H1 (cell line): ENCODE data around the gene SLC6A20. TPM values are rescaled to one million over a fixed set of nuclear protein-coding genes. Genes with fewer than 3 reads are reported as not detected.

Experiments used
- ATF2 ChIP-seq: IDR thresholded peaks from 2 replicates; pipeline ENCODE4 v1.6.1; 2012; ENCODE audit warnings: low read length, inconsistent platforms
- CBX5 ChIP-seq: fragments of 300-800, 300-1000 bp; sonication (generic); IDR thresholded peaks from 2 replicates; pipeline ENCODE4 v1.7.1; 2016; ENCODE audit warnings: antibody characterized with exemption, low read length, low read depth
- EGR1 ChIP-seq: IDR thresholded peaks from 2 replicates; pipeline ENCODE4 v1.6.1; 2011; ENCODE audit warnings: low read depth, low read length, borderline replicate concordance
- HDAC2 ChIP-seq, 2 experiments: fragments of 300-600 bp in 1 of 2; sonication (generic) in 1 of 2; IDR thresholded peaks; 2 replicates each; pipeline ENCODE4 v1.6.1; 2011 to 2012; ENCODE audit warnings: low read depth in 2 of 2, low read length in 2 of 2, mild to moderate bottlenecking in 2 of 2, moderate library complexity in 2 of 2, borderline replicate concordance in 1 of 2, inconsistent platforms in 1 of 2
- HDAC6 ChIP-seq: IDR thresholded peaks from one replicate; pipeline ENCODE4 v1.7.1; 2012; ENCODE audit warnings: low read depth, mild to moderate bottlenecking, inconsistent platforms, low read length, moderate library complexity
- KDM1A ChIP-seq: fragments of 200-600, 300-600 bp; sonication (generic); IDR thresholded peaks from 2 replicates; pipeline ENCODE4 v1.7.1; 2016; ENCODE audit warnings: mild to moderate bottlenecking, low read length, borderline replicate concordance
- SAP30 ChIP-seq: fragments of 300-600 bp; sonication (generic); IDR thresholded peaks from 2 replicates; pipeline ENCODE4 v1.7.1; 2012; ENCODE audit warnings: low read length, moderate library complexity, mild to moderate bottlenecking, inconsistent platforms; ENCODE audit not compliant: insufficient read depth, insufficient replicate concordance
- polyA plus RNA-seq, 7 experiments: library from polyadenylated mRNA; depleted of rRNA in 3 of 7; stranded (reverse) in 5 of 7; unstranded in 2 of 7; fragments of >200 nt in 5 of 7; fragments of 200-250 nt in 2 of 7; gene quantifications; 1 replicate in 5 of 7; 2 replicates in 1 of 7; 4 replicates in 1 of 7; pipeline versions ENCODE4 v1.2.1 to v1.2.3, GENCODE V29; 2011 to 2013; ENCODE audit warnings: missing spikeins in 2 of 7, mixed read lengths in 2 of 7
- total RNA-seq: library from RNA; stranded (reverse); fragmentation: NEBNext Ultra II Directional; extraction: Animal tissue kit (Norgen Biotek cat#: 25700); gene quantifications from 2 replicates; pipeline ENCODE4 v1.2.1, GENCODE V29; 2021
- TF ChIP-seq, protein P1 (sequence below): fragments of 300-600 bp; sonication (generic); IDR thresholded peaks from 2 replicates; pipeline ENCODE4 v1.7.1; 2012; ENCODE audit warnings: low read length, moderate library complexity, mild to moderate bottlenecking, inconsistent platforms; ENCODE audit not compliant: insufficient replicate concordance

The SLC6A20 gene
- total and polyA plus RNA-seq, 2 of the 8 experiments (the other 6 are each of a cell fraction or from before 2014, with no cell fraction given), result 0.05 TPM; not detected in 1

- TF ChIP-seq, protein P1, sequence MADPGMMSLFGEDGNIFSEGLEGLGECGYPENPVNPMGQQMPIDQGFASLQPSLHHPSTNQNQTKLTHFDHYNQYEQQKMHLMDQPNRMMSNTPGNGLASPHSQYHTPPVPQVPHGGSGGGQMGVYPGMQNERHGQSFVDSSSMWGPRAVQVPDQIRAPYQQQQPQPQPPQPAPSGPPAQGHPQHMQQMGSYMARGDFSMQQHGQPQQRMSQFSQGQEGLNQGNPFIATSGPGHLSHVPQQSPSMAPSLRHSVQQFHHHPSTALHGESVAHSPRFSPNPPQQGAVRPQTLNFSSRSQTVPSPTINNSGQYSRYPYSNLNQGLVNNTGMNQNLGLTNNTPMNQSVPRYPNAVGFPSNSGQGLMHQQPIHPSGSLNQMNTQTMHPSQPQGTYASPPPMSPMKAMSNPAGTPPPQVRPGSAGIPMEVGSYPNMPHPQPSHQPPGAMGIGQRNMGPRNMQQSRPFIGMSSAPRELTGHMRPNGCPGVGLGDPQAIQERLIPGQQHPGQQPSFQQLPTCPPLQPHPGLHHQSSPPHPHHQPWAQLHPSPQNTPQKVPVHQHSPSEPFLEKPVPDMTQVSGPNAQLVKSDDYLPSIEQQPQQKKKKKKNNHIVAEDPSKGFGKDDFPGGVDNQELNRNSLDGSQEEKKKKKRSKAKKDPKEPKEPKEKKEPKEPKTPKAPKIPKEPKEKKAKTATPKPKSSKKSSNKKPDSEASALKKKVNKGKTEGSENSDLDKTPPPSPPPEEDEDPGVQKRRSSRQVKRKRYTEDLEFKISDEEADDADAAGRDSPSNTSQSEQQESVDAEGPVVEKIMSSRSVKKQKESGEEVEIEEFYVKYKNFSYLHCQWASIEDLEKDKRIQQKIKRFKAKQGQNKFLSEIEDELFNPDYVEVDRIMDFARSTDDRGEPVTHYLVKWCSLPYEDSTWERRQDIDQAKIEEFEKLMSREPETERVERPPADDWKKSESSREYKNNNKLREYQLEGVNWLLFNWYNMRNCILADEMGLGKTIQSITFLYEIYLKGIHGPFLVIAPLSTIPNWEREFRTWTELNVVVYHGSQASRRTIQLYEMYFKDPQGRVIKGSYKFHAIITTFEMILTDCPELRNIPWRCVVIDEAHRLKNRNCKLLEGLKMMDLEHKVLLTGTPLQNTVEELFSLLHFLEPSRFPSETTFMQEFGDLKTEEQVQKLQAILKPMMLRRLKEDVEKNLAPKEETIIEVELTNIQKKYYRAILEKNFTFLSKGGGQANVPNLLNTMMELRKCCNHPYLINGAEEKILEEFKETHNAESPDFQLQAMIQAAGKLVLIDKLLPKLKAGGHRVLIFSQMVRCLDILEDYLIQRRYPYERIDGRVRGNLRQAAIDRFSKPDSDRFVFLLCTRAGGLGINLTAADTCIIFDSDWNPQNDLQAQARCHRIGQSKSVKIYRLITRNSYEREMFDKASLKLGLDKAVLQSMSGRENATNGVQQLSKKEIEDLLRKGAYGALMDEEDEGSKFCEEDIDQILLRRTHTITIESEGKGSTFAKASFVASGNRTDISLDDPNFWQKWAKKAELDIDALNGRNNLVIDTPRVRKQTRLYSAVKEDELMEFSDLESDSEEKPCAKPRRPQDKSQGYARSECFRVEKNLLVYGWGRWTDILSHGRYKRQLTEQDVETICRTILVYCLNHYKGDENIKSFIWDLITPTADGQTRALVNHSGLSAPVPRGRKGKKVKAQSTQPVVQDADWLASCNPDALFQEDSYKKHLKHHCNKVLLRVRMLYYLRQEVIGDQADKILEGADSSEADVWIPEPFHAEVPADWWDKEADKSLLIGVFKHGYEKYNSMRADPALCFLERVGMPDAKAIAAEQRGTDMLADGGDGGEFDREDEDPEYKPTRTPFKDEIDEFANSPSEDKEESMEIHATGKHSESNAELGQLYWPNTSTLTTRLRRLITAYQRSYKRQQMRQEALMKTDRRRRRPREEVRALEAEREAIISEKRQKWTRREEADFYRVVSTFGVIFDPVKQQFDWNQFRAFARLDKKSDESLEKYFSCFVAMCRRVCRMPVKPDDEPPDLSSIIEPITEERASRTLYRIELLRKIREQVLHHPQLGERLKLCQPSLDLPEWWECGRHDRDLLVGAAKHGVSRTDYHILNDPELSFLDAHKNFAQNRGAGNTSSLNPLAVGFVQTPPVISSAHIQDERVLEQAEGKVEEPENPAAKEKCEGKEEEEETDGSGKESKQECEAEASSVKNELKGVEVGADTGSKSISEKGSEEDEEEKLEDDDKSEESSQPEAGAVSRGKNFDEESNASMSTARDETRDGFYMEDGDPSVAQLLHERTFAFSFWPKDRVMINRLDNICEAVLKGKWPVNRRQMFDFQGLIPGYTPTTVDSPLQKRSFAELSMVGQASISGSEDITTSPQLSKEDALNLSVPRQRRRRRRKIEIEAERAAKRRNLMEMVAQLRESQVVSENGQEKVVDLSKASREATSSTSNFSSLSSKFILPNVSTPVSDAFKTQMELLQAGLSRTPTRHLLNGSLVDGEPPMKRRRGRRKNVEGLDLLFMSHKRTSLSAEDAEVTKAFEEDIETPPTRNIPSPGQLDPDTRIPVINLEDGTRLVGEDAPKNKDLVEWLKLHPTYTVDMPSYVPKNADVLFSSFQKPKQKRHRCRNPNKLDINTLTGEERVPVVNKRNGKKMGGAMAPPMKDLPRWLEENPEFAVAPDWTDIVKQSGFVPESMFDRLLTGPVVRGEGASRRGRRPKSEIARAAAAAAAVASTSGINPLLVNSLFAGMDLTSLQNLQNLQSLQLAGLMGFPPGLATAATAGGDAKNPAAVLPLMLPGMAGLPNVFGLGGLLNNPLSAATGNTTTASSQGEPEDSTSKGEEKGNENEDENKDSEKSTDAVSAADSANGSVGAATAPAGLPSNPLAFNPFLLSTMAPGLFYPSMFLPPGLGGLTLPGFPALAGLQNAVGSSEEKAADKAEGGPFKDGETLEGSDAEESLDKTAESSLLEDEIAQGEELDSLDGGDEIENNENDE, result no peak
- TF ChIP-seq EGR1 (no peak), ATF2 (no peak), HDAC2 (IDR thresholded peaks at IDR 0.05; ENCODE audit: borderline replicate concordance in 1 of 2, low read depth in 2 of 2, low read length in 2 of 2) (no peak), SAP30 (no peak), CBX5 (no peak), KDM1A (no peak), HDAC6 (no peak)
These were observed 2.7 kb downstream of the SLC6A20 start (continued) for GRCh38 chr3:45793482-45794176.
